C4-2B (cell line): ENCODE data around the gene LSAMP.

Experiments used
- CTCF ChIP-seq: fragments of 450-650 bp; conservative IDR thresholded peaks from 2 replicates; pipeline ENCODE4 v1.5.1; 2017; ENCODE audit warnings: mild to moderate bottlenecking
- ZFX ChIP-seq: fragments of 450-650 bp; IDR thresholded peaks from 2 replicates; pipeline ENCODE4 v1.6.1; 2017

DNA sequence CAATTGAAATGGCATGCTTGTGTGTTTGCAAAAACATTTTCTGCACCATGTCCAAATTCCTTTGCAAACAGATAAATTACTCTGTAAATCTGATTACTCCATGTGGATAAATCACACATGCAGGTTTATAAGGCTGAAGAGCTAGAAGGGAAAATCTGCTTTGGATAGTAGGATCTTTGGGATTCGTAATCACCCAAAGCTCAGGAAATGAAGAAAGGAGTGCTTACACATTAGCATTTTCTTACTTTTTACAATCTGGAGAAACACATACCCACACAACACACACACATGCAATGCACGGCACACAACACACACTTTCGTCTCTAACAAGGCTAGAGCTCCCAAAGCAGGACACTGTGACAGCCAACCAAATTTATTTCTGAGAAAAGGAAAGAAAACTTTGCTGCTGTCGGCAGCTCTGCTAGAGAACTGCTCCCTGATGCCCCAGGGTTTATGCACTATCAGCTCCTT is 2.1 kb downstream of the LSAMP start:
- TF ChIP-seq CTCF = no peak
- no peak for TF ChIP-seq ZFX
